Gastroesophageal sphincter (tissue), 4 donors: ENCODE results near the gene IP6K2. TPM values are rescaled to one million over a fixed set of nuclear protein-coding genes. Genes with fewer than 3 reads are reported as not detected.

Experiments used
- ATAC-seq: fragments of 150-250 bp; one replicate; pipeline ENCODE4 v1.9.1; 2016; ENCODE audit warnings: mild to moderate bottlenecking, moderate library complexity
- H3K27ac ChIP-seq, 4 donors: fragments of 200-600 bp; sonication (generic) in 3 of 4; 1 replicate in 3 of 4; 2 replicates in 1 of 4; pipeline ENCODE4 v1.5.1; 2016 to 2019
- H3K27me3 ChIP-seq: fragments of 200-600 bp; sonication (generic); one replicate; pipeline ENCODE4 v1.5.1; 2019
- H3K36me3 ChIP-seq, 2 donors: fragments of 200-600 bp; sonication (generic); one replicate each; pipeline ENCODE4 v1.5.1; 2019; ENCODE audit warnings: control low read depth in 1 of 2
- H3K4me1 ChIP-seq, 3 donors: fragments of 200-600 bp; sonication (generic); 1 replicate in 2 of 3; 2 replicates in 1 of 3; pipeline ENCODE4 v1.5.1; 2016 to 2019; ENCODE audit warnings: control low read depth in 2 of 3
- H3K4me3 ChIP-seq, 2 donors: fragments of 200-600 bp; sonication (generic); one replicate each; pipeline ENCODE4 v1.5.1; 2019; ENCODE audit warnings: mild to moderate bottlenecking in 1 of 2, moderate library complexity in 1 of 2
- H3K9me3 ChIP-seq, 3 donors: fragments of 200-600 bp; sonication (generic); one replicate each; pipeline ENCODE4 v1.5.1; 2017 to 2019; ENCODE audit warnings: control low read depth in 2 of 3
- EP300 ChIP-seq: sonication (generic); formaldehyde crosslinking; IDR thresholded peaks from one replicate; pipeline ENCODE4 v1.6.1; 2017; ENCODE audit warnings: antibody characterized with exemption, mild to moderate bottlenecking
- POLR2A ChIP-seq, 2 donors: fragments of 450-650 bp; IDR thresholded peaks; one replicate each; pipeline ENCODE4 v1.6.1; 2017; ENCODE audit warnings: antibody characterized with exemption in 2 of 2, mild to moderate bottlenecking in 2 of 2, moderate library complexity in 1 of 2
- POLR2AphosphoS5 ChIP-seq: sonication (generic); formaldehyde crosslinking; IDR thresholded peaks from one replicate; pipeline ENCODE4 v1.6.1; 2017; ENCODE audit warnings: antibody characterized with exemption
- WGBS, 2 donors: methylation state at CpG; one replicate each; pipeline ENCODE4 v1.1.5; 2018; ENCODE audit warnings: low coverage in 1 of 2; 5-methylcytosine and 5-hydroxymethylcytosine counted together
- total RNA-seq, 4 donors: library from RNA; depleted of rRNA; stranded (reverse); fragments of >200 nt; gene quantifications; one replicate each; pipeline ENCODE4 v1.1.0, GENCODE V29; 2016
- TF ChIP-seq, protein P1 (sequence below), 4 experiments: fragments of 200-600 bp in 2 of 4; fragments of 450-650 bp in 2 of 4; sonication (generic) in 1 of 4; IDR thresholded peaks; one replicate each; pipeline ENCODE4 v1.5.1; 2017 to 2019; ENCODE audit warnings: antibody characterized with exemption in 4 of 4, mild to moderate bottlenecking in 2 of 4, moderate library complexity in 2 of 4

Gene IP6K2
- total RNA-seq, 4 donors from 2014 or later: 44.5 to 52.8 (median 48.1) TPM

DNA sequence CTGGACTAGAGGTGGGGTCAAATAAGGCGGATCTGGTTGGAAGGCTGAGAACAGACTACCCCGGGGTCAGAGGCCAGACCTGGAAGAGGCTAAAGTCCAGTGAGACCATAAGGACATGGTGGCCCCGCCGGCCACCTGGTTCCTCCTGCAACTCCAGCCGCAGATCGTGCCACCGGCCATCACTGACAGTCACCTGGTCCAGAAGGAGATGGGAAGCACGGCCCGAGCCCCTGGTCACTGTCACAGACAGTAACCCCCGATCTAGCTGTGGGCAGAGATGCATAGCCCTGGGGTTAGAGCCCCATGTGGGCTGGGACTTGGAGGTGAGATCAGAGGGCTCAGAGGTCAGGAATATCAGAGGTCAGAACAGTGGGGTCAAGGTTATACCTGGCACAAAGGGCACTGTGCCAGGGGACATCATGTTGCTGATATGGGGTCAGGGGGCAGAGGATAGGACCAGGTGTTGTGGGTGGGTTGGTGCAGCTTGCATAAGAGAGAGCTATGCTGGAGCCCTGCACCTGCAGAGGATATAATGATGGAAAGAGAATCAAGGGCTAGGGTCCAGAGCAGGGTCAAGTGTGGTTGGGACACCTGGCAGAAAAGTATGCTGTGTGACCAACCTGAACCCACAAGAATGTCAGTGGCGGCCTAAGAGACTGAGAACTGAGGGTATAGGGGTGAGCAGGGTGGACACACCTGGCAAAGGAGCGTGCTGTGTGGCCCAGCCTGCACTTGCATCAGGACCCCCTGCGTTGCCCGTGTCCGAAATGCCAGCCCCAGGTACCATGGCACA, 63.9 kb downstream of the IP6K2 start:
- Histone ChIP-seq H3K9me3 (no peaks in the 10 kb centered on the region), H3K4me1 (peaks cover 0 to 20% (median 8%) of the 10 kb centered on the region in 3 donors), H3K36me3 (no peaks in the 10 kb centered on the region), H3K27ac (no peak overlapping the region), H3K27me3 (no peaks in the 10 kb centered on the region), H3K4me3 (no peak overlapping the region)
- TF ChIP-seq POLR2A (IDR thresholded peaks at IDR 0.05) (no peak), EP300 (no peak), POLR2AphosphoS5 (no peak)
- TF ChIP-seq, protein P1, sequence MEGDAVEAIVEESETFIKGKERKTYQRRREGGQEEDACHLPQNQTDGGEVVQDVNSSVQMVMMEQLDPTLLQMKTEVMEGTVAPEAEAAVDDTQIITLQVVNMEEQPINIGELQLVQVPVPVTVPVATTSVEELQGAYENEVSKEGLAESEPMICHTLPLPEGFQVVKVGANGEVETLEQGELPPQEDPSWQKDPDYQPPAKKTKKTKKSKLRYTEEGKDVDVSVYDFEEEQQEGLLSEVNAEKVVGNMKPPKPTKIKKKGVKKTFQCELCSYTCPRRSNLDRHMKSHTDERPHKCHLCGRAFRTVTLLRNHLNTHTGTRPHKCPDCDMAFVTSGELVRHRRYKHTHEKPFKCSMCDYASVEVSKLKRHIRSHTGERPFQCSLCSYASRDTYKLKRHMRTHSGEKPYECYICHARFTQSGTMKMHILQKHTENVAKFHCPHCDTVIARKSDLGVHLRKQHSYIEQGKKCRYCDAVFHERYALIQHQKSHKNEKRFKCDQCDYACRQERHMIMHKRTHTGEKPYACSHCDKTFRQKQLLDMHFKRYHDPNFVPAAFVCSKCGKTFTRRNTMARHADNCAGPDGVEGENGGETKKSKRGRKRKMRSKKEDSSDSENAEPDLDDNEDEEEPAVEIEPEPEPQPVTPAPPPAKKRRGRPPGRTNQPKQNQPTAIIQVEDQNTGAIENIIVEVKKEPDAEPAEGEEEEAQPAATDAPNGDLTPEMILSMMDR (IDR thresholded peaks at IDR 0.05): no peak
- WGBS, 2 donors: 75% methylated on average over 7 of the region's 15 CpGs; no CpG with 5 or more reads in 1 of the 2 donors
- ATAC-seq: no peak

DNA sequence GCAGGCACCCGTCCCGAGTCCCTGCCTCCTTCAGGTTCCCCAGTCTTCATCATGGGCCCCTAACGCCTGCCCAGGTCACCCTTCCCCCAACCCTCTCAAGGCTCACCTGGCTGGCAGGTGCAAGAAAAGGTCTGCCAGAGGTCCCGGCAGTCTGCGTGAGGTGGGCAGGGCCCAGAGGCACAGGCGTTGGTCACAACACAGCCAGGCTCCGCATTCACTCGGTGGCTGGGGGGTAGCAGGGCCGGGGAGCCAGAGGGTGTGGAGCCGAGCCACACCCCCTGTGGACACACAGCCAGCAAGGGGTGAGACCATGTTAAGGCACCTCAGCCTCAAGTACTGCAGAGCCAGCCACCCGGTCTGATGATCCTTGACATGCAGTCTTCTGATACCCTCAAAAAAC, 65.2 kb downstream of the IP6K2 start:
- WGBS, 2 donors: no CpG with 5 or more reads among the region's 11 CpGs
- Histone ChIP-seq H3K9me3 (no peaks in the 10 kb centered on the region), H3K27ac (no peak overlapping the region), H3K36me3 (no peaks in the 10 kb centered on the region), H3K27me3 (no peaks in the 10 kb centered on the region), H3K4me1 (peaks cover 0 to 16% (median 8%) of the 10 kb centered on the region in 3 donors), H3K4me3 (no peak overlapping the region)
- no peak for TF ChIP-seq EP300
- no peak for TF ChIP-seq POLR2AphosphoS5
- TF ChIP-seq, protein P1 (IDR thresholded peaks at IDR 0.05): no peak
- TF ChIP-seq POLR2A (IDR thresholded peaks at IDR 0.05): no peak
- ATAC-seq: no peak

DNA sequence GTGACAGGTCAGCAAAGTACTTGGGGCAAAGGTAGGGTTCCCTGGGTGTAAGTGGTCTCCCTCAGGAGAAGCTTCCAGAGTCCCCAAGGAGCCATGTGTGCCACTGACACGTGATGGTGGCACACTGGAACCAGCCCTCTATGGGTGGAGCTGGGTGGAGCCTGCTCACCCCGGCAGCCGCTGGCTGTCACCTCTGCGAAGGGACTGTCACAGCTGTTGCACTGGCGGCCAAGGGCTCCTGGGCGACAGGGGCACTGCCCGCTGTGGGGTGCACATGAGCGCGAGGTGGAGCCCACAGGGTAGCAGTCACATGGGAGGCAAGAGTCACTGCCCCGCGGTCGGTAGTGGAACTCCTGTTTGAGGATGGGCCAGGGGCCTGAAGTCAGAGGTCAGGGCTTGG, 66.3 kb downstream of the IP6K2 start:
- H3K36me3 ChIP-seq: no peaks in the 10 kb centered on the region
- WGBS, 2 donors: 81 to 94% methylated on average over 3 of the region's 12 CpGs
- H3K4me1 ChIP-seq: peaks cover 0 to 6% (median 3%) of the 10 kb centered on the region in 3 donors
- H3K27me3 ChIP-seq: no peaks in the 10 kb centered on the region
- ATAC-seq: no peak
- H3K27ac ChIP-seq: no peak overlapping the region
- no peak overlapping the region for H3K4me3 ChIP-seq
- TF ChIP-seq, protein P1 (IDR thresholded peaks at IDR 0.05): no peak
- TF ChIP-seq POLR2AphosphoS5 (no peak), EP300 (no peak), POLR2A (IDR thresholded peaks at IDR 0.05) (no peak)
- H3K9me3 ChIP-seq: no peaks in the 10 kb centered on the region

DNA sequence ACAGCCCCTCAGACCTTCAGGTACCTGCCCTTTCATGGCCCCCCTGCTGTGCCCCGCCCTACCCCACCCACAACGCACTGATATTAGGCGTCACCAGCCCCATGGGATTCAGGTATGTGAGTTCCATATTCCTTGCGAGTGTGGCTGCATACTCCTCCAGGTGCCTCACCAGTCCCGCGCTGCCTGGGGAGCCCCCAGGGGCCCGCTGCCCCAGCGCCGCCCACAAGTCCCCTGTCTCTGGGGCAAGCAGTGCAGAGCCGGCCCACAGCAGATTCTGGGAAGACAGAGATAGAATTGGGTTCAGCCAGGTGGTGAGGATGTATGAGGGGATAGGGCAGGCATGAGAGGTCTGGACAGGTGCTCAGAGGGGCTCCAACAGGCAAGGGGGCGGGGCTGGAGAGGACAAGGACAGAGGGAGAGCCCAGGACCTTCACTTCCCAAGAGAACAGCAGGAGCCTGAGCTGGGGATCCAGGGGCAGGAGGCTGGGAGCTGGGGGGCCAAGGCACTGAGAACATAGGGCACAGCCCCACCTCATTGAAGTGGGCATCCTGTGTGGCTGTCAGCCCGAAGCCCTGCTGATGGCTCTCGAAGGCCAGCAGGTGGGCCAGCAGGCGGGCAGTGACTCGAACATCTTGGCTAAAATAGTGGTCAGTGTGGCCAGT, 68.7 kb downstream of the IP6K2 start:
- Histone ChIP-seq H3K27ac (no peak overlapping the region), H3K4me3 (no peak overlapping the region), H3K9me3 (no peaks in the 10 kb centered on the region), H3K4me1 (no peaks in the 10 kb centered on the region), H3K27me3 (no peaks in the 10 kb centered on the region), H3K36me3 (no peaks in the 10 kb centered on the region)
- TF ChIP-seq, protein P1 (IDR thresholded peaks at IDR 0.05): no peak
- TF ChIP-seq POLR2A (IDR thresholded peaks at IDR 0.05): no peak
- no peak for TF ChIP-seq EP300
- no peak for TF ChIP-seq POLR2AphosphoS5
- WGBS, 2 donors: 80% methylated on average over 1 of the region's 15 CpGs; no CpG with 5 or more reads in 1 of the 2 donors
- no peak for ATAC-seq
